ENCODE data around the gene USP40. TPM values are rescaled to one million over a fixed set of nuclear protein-coding genes. Genes with fewer than 3 reads are reported as not detected.

Gene USP40
- total RNA-seq, 3 donors from 2014 or later (not counting 1 experiment from before 2014, with no cell fraction given): 17.4 to 20.6 (median 19.4) TPM

- peaks cover 78% of the 10 kb centered on the region for H3K36me3 ChIP-seq (ENCODE audit: control insufficient read depth, insufficient read depth, low read length)
- DNase-seq (no peak), ATAC-seq (no peak)
- Mint-ChIP-seq H3K4me1 (peaks cover 33 to 43% of the 10 kb centered on the region in 2 donors), H3K27me3 (ENCODE audit: low read depth in 2 of 2) (no peaks in the 10 kb centered on the region), H3K9me3 (no peaks in the 10 kb centered on the region), H3K36me3 (peaks cover 13% of the 10 kb centered on the region), H3K4me3 (no peak overlapping the region), H3K27ac (peak overlapping the region; percentile 80 to 83)
- no peak overlapping the region for H3K27ac ChIP-seq (ENCODE audit: low read length)
- H3K4me3 ChIP-seq (ENCODE audit: low read length): no peak overlapping the region
- H3K9me3 ChIP-seq (ENCODE audit: control insufficient read depth, insufficient read depth, low read length): no peaks in the 10 kb centered on the region
- TF ChIP-seq CTCF (IDR thresholded peaks at IDR 0.05): no peak
- intact Hi-C loops (cut with micrococcal nuclease): loop anchor here (5.0 kb wide), 1 partner anchor 172 kb away; no protein-coding TSS in a partner anchor
- 97% methylated on average over 11 of the region's 11 CpGs for WGBS (ENCODE audit: insufficient coverage)
- H3K27me3 ChIP-seq (ENCODE audit: control insufficient read depth, insufficient read depth, low read length): no peaks in the 10 kb centered on the region
- H3K4me1 ChIP-seq (ENCODE audit: control insufficient read depth, insufficient read depth, low read length): peaks cover 6% of the 10 kb centered on the region
These were observed 122.1 kb downstream of the USP40 start for GRCh38 chr2:233444501-233444900.

GRCh38 chr2:233443511-233444183 lies 122.9 kb downstream of the USP40 start:
- Histone ChIP-seq H3K9me3 (ENCODE audit: control insufficient read depth, insufficient read depth, low read length) (no peaks in the 10 kb centered on the region), H3K4me1 (ENCODE audit: control insufficient read depth, insufficient read depth, low read length) (peaks cover 6% of the 10 kb centered on the region), H3K27ac (ENCODE audit: low read length) (no peak overlapping the region), H3K27me3 (ENCODE audit: control insufficient read depth, insufficient read depth, low read length) (no peaks in the 10 kb centered on the region), H3K4me3 (ENCODE audit: low read length) (no peak overlapping the region), H3K36me3 (ENCODE audit: control insufficient read depth, insufficient read depth, low read length) (peaks cover 78% of the 10 kb centered on the region)
- peaks cover 18% of the 10 kb centered on the region for H3K36me3 Mint-ChIP-seq
- H3K4me1 Mint-ChIP-seq: peaks cover 37 to 46% of the 10 kb centered on the region in 2 donors
- H3K27ac Mint-ChIP-seq: peak overlapping the region; percentile 80 to 83
- ATAC-seq: peak; percentile 84 to 99 (median 93)
- H3K4me3 Mint-ChIP-seq: no peak overlapping the region
- intact Hi-C loops (cut with micrococcal nuclease): loop anchor here (1.0 to 5.0 kb wide), 5 partner anchors 39 to 837 kb away; no protein-coding TSS in a partner anchor
- TF ChIP-seq CTCF (IDR thresholded peaks at IDR 0.05): peak; percentile 90
- H3K9me3 Mint-ChIP-seq: no peaks in the 10 kb centered on the region
- WGBS (ENCODE audit: insufficient coverage): 62% methylated on average over 18 of the region's 18 CpGs
- H3K27me3 Mint-ChIP-seq (ENCODE audit: low read depth in 2 of 2): no peaks in the 10 kb centered on the region
- DNase-seq: peak; percentile 73 to 92

- no peak overlapping the region for H3K4me3 Mint-ChIP-seq
- intact Hi-C loops (cut with micrococcal nuclease): loop anchor here (2.0 to 5.0 kb wide), 2 partner anchors 83 to 170 kb away; no protein-coding TSS in a partner anchor
- Histone ChIP-seq H3K4me3 (ENCODE audit: low read length) (no peak overlapping the region), H3K4me1 (ENCODE audit: control insufficient read depth, insufficient read depth, low read length) (peaks cover 7% of the 10 kb centered on the region), H3K27me3 (ENCODE audit: control insufficient read depth, insufficient read depth, low read length) (no peaks in the 10 kb centered on the region), H3K36me3 (ENCODE audit: control insufficient read depth, insufficient read depth, low read length) (peaks cover 79% of the 10 kb centered on the region), H3K27ac (ENCODE audit: low read length) (no peak overlapping the region), H3K9me3 (ENCODE audit: control insufficient read depth, insufficient read depth, low read length) (no peaks in the 10 kb centered on the region)
- no peak for DNase-seq
- peak overlapping the region; percentile 80 to 85 for H3K27ac Mint-ChIP-seq
- 79% methylated on average over 4 of the region's 4 CpGs for WGBS (ENCODE audit: insufficient coverage)
- no peak for ATAC-seq
- peaks cover 39 to 47% of the 10 kb centered on the region in 2 donors for H3K4me1 Mint-ChIP-seq
- peaks cover 15% of the 10 kb centered on the region for H3K36me3 Mint-ChIP-seq
- H3K9me3 Mint-ChIP-seq: no peaks in the 10 kb centered on the region
- H3K27me3 Mint-ChIP-seq (ENCODE audit: low read depth in 2 of 2): no peaks in the 10 kb centered on the region
- TF ChIP-seq CTCF (IDR thresholded peaks at IDR 0.05): no peak
These were observed 124.6 kb downstream of the USP40 start for GRCh38 chr2:233442028-233442310.

Measured in natural killer cell (primary cell).